GM19328 (cell line): ENCODE results near the gene SLC15A4.

Experiments used
- ATAC-seq: cut with Tn5 transposase; IDR thresholded peaks from one replicate; pipeline ENCODE4 v1.9.1; 2021; ENCODE audit warnings: mild to moderate bottlenecking, moderate library complexity; ENCODE audit not compliant: unreplicated experiment

Gene SLC15A4

DNA sequence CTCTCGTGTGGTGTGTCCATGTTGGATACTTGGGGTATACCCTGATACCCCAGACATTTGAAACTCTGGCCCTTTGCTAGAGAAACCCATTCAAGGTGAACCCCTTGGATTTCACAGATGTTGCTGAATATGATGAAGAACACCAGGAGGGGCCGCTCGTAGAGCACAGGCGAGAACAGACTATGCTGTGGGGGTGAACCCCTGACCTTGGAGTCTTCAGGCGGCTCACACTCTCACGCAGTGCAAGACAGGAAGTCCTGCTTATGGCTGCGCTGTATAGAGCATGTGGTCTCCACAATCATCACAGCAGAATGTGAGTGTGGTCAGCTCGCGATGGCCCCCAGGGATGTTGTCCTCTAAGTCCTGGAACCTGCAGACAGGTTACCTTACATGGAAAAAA lies 60.4 kb downstream of the SLC15A4 start:
- ATAC-seq = no peak

DNA sequence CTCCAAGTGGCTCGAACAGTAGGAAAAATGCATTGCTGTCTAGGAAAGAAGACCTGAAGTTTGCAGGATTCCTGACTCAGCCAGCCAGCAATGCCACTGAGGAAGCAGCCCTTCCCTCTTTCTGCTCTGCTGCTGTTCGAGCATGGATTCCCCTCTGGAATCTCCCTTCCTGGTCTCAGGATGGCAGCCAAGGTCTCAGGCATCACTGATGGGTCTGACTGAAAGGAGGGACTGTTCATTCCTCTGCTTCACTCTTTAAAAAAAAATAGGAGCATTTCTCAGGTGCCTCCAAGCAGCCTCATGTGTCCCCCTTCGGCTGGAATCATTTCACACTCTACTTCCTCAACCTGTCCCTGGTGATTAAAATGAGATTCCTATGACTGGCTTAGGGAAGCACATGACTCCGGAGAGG lies 62.4 kb downstream of the SLC15A4 start:
- ATAC-seq = no peak

GRCh38 chr12:128755566-128755965 lies 68.2 kb downstream of the SLC15A4 start:
- no peak for ATAC-seq

- ATAC-seq = no peak
Observed at GRCh38 chr12:128754275-128754674, 69.5 kb downstream of the SLC15A4 start.

DNA sequence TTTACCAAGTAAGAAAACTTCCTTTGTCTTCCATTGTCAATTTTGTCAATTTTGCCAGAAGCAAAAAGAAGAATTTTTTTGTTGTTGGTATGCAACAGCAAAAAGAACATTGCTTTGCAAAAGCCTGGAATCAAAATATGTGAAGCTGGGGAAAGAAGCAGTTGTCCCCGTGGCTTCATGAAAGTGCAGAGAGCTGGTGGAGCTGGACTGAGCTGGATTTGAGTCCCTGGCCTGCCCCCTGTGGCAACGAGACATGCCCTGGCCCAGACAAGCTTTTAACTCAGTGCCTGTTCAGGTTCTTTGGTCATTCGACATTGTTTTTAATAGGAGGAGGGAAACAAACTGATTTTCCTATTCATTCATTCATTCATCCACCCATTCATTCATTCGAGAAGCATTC lies 70.3 kb downstream of the SLC15A4 start:
- no peak for ATAC-seq

GRCh38 chr12:128752386-128752785 lies 71.4 kb downstream of the SLC15A4 start:
- ATAC-seq = no peak

- no peak for ATAC-seq
Observed at GRCh38 chr12:128747441-128747840, 76.3 kb downstream of the SLC15A4 start.

DNA sequence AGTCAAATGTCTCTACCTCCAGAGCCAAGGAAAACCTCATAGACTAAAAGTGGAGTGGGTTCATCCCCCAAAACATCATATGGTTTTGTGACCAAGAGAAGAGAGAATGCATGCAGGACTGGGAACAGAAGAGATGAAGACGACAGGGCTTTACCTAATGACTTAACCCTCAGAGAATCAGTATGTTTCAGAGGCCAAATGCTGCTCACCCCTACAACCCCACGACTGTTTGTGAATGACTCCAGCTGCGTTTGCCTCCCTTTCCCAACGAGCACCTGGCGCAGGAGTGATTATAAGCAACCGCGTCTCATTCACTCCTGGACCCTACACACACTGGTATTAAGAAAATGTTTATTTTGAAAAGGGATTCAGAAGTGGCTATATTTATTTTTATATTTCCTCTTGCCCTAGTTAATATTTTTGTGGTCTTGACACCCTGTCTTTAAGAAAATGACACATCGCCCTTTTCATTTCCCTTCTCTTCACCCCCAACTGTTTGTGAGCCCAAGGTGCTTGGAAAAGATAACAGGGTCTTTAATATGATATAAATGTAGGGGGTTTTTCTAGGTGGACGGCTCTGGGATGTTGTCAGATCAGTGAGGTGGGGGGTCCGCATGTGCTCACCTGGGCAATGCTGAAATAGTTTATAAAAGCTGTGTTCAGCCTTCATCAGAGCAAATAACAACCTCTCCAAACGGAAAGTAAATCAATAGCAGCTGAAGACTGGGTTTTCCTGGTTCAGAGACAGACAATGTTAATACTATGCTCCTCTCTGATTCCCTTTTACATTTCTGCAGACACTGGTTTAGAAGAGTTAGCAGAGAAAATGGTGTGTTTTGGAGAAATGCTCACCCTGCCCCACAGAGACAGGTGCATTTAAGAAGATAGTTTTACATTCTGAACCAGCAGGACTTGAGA lies 77.7 kb downstream of the SLC15A4 start:
- no peak for ATAC-seq

DNA sequence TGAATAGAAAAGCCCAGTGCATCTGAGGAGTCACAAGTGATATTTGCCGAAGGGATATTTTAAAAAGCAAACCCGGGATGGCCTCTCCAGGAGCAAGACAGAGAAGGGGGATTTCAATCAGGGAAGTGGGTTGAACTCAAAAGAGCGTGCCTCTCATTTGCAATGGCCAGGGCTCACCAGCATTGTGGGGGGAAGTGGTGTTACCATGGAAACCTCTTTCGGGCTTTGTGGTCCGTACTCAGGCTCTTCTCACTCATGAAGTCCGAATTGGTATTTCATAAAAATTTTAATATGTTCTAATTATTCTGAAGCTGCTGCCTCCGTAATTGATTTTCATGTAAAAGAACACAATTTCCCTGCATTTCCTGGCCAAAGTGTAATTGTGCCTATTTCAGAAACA lies 79.8 kb downstream of the SLC15A4 start:
- ATAC-seq = no peak
